Activated naive CD8-positive, alpha-beta T cell (primary cell): ENCODE data around the gene METTL13.
A peak's percentile ranks its signal among the peaks of the same experiment; 100 is the strongest.
"Not testable (repeated sequence)": the region's sequence is repeated elsewhere in the genome, so short reads cannot be mapped to it uniquely, and the experiment has no call there.

Source experiments
- H3K27ac Mint-ChIP-seq: one replicate; pipeline ENCODE4 v1.8.0; 2021; ENCODE audit warnings: mixed read lengths
- H3K27me3 Mint-ChIP-seq: one replicate; pipeline ENCODE4 v1.8.0; 2021; ENCODE audit warnings: mixed read lengths
- H3K36me3 Mint-ChIP-seq: one replicate; pipeline ENCODE4 v1.8.0; 2021; ENCODE audit warnings: mixed read lengths
- H3K4me1 Mint-ChIP-seq: one replicate; pipeline ENCODE4 v1.8.0; 2021; ENCODE audit warnings: low read depth, mixed read lengths
- H3K4me3 Mint-ChIP-seq: one replicate; pipeline ENCODE4 v1.8.0; 2021; ENCODE audit warnings: mild to moderate bottlenecking, mixed read lengths
- H3K9me3 Mint-ChIP-seq: one replicate; pipeline ENCODE4 v1.8.0; 2021; ENCODE audit warnings: low read depth, mixed read lengths

METTL13 gene

GRCh38 chr1:171787686-171788480 lies 6.4 kb downstream of the METTL13 start:
- H3K4me1 Mint-ChIP-seq, result peaks cover 46% of the 10 kb centered on the region
- peaks cover 21% of the 10 kb centered on the region for H3K36me3 Mint-ChIP-seq
- no peaks in the 10 kb centered on the region for H3K9me3 Mint-ChIP-seq
- H3K27me3 Mint-ChIP-seq, result no peaks in the 10 kb centered on the region
- no peak overlapping the region for H3K27ac Mint-ChIP-seq
- no peak overlapping the region for H3K4me3 Mint-ChIP-seq

GRCh38 chr1:171788696-171789095 lies 7.2 kb downstream of the METTL13 start:
- Mint-ChIP-seq H3K9me3 (no peaks in the 10 kb centered on the region), H3K4me1 (peaks cover 43% of the 10 kb centered on the region), H3K4me3 (no peak overlapping the region), H3K27ac (no peak overlapping the region), H3K36me3 (peaks cover 21% of the 10 kb centered on the region), H3K27me3 (no peaks in the 10 kb centered on the region)

- Mint-ChIP-seq H3K27ac (no peak overlapping the region), H3K27me3 (no peaks in the 10 kb centered on the region), H3K4me3 (no peak overlapping the region), H3K9me3 (peaks cover 3% of the 10 kb centered on the region), H3K4me1 (peaks cover 45% of the 10 kb centered on the region), H3K36me3 (peaks cover 29% of the 10 kb centered on the region)
Observed at GRCh38 chr1:171790318-171790717, 8.9 kb downstream of the METTL13 start.

GRCh38 chr1:171792656-171793369 lies 11.4 kb downstream of the METTL13 start:
- Mint-ChIP-seq H3K9me3 (peaks cover 3% of the 10 kb centered on the region), H3K4me3 (no peak overlapping the region), H3K36me3 (peaks cover 32% of the 10 kb centered on the region), H3K27me3 (no peaks in the 10 kb centered on the region), H3K27ac (peak overlapping the region; percentile 61), H3K4me1 (peaks cover 33% of the 10 kb centered on the region)

- Mint-ChIP-seq H3K27me3 (no peaks in the 10 kb centered on the region), H3K36me3 (peaks cover 28% of the 10 kb centered on the region), H3K27ac (peak overlapping the region; percentile 97), H3K9me3 (peaks cover 3% of the 10 kb centered on the region), H3K4me3 (peak overlapping the region; percentile 80), H3K4me1 (peaks cover 33% of the 10 kb centered on the region)
Observed at GRCh38 chr1:171793636-171794035, 12.2 kb downstream of the METTL13 start.

- Mint-ChIP-seq H3K27ac (peak overlapping the region; percentile 97), H3K4me1 (peaks cover 33% of the 10 kb centered on the region), H3K4me3 (peak overlapping the region; percentile 80), H3K36me3 (peaks cover 28% of the 10 kb centered on the region), H3K27me3 (no peaks in the 10 kb centered on the region), H3K9me3 (peaks cover 3% of the 10 kb centered on the region)
Observed at GRCh38 chr1:171794085-171794484, 12.6 kb downstream of the METTL13 start.

GRCh38 chr1:171796592-171796991 lies 15.1 kb downstream of the METTL13 start:
- H3K36me3 Mint-ChIP-seq, result peaks cover 22% of the 10 kb centered on the region

GRCh38 chr1:171798311-171798710 lies 16.9 kb downstream of the METTL13 start:
- H3K9me3 Mint-ChIP-seq, result peaks cover 3% of the 10 kb centered on the region
- no peaks in the 10 kb centered on the region for H3K27me3 Mint-ChIP-seq
- peaks cover 18% of the 10 kb centered on the region for H3K36me3 Mint-ChIP-seq
- no peak overlapping the region for H3K4me3 Mint-ChIP-seq
- H3K4me1 Mint-ChIP-seq, result peaks cover 19% of the 10 kb centered on the region
- no peak overlapping the region for H3K27ac Mint-ChIP-seq

More at GRCh38 chr1:171796592-171796991, 15.1 kb downstream of the METTL13 start:
- Mint-ChIP-seq H3K27me3 (no peaks in the 10 kb centered on the region), H3K27ac (peak overlapping the region; percentile 58), H3K4me3 (no peak overlapping the region), H3K4me1 (peaks cover 24% of the 10 kb centered on the region), H3K9me3 (peaks cover 3% of the 10 kb centered on the region)

GRCh38 chr1:171798765-171799164 lies 17.3 kb downstream of the METTL13 start:
- Mint-ChIP-seq H3K36me3 (peaks cover 18% of the 10 kb centered on the region), H3K4me3 (no peak overlapping the region), H3K27me3 (no peaks in the 10 kb centered on the region), H3K27ac (no peak overlapping the region), H3K9me3 (peaks cover 3% of the 10 kb centered on the region), H3K4me1 (peaks cover 14% of the 10 kb centered on the region)

- no peak overlapping the region for H3K27ac Mint-ChIP-seq
- H3K9me3 Mint-ChIP-seq, result peaks cover 3% of the 10 kb centered on the region
- H3K36me3 Mint-ChIP-seq, result peaks cover 14% of the 10 kb centered on the region
- H3K4me3 Mint-ChIP-seq, result no peak overlapping the region
- H3K27me3 Mint-ChIP-seq, result no peaks in the 10 kb centered on the region
- peaks cover 10% of the 10 kb centered on the region for H3K4me1 Mint-ChIP-seq
Observed at GRCh38 chr1:171799166-171799565, 17.7 kb downstream of the METTL13 start.

GRCh38 chr1:171799698-171800097 lies 18.2 kb downstream of the METTL13 start:
- not testable (repeated sequence) for H3K27me3 Mint-ChIP-seq, H3K27ac Mint-ChIP-seq, H3K4me3 Mint-ChIP-seq, H3K36me3 Mint-ChIP-seq, H3K4me1 Mint-ChIP-seq, H3K9me3 Mint-ChIP-seq

GRCh38 chr1:171800342-171800741 lies 18.9 kb downstream of the METTL13 start:
- no peaks in the 10 kb centered on the region for H3K9me3 Mint-ChIP-seq

GRCh38 chr1:171800851-171801250 lies 19.4 kb downstream of the METTL13 start:
- no peak overlapping the region for H3K4me3 Mint-ChIP-seq
- H3K27ac Mint-ChIP-seq, result no peak overlapping the region
- peaks cover 7% of the 10 kb centered on the region for H3K4me1 Mint-ChIP-seq
- H3K9me3 Mint-ChIP-seq, result no peaks in the 10 kb centered on the region
- no peaks in the 10 kb centered on the region for H3K27me3 Mint-ChIP-seq
- H3K36me3 Mint-ChIP-seq, result peaks cover 4% of the 10 kb centered on the region

More at GRCh38 chr1:171800342-171800741, 18.9 kb downstream of the METTL13 start:
- no peak overlapping the region for H3K4me3 Mint-ChIP-seq
- H3K27me3 Mint-ChIP-seq, result no peaks in the 10 kb centered on the region
- no peak overlapping the region for H3K27ac Mint-ChIP-seq
- H3K4me1 Mint-ChIP-seq, result peaks cover 3% of the 10 kb centered on the region
- peaks cover 6% of the 10 kb centered on the region for H3K36me3 Mint-ChIP-seq

GRCh38 chr1:171801487-171801891 lies 20.0 kb downstream of the METTL13 start:
- H3K36me3 Mint-ChIP-seq, result peaks cover under 1% of the 10 kb centered on the region
- H3K4me1 Mint-ChIP-seq, result peaks cover 6% of the 10 kb centered on the region
- H3K27ac Mint-ChIP-seq, result no peak overlapping the region
- H3K27me3 Mint-ChIP-seq, result no peaks in the 10 kb centered on the region
- H3K9me3 Mint-ChIP-seq, result no peaks in the 10 kb centered on the region
- H3K4me3 Mint-ChIP-seq, result no peak overlapping the region

GRCh38 chr1:171802207-171802606 lies 20.7 kb downstream of the METTL13 start:
- peaks cover 9% of the 10 kb centered on the region for H3K4me1 Mint-ChIP-seq
- no peak overlapping the region for H3K27ac Mint-ChIP-seq
- no peak overlapping the region for H3K4me3 Mint-ChIP-seq
- no peaks in the 10 kb centered on the region for H3K36me3 Mint-ChIP-seq
- no peaks in the 10 kb centered on the region for H3K27me3 Mint-ChIP-seq
- no peaks in the 10 kb centered on the region for H3K9me3 Mint-ChIP-seq
